ENCODE results near the gene SLC29A1. TPM values are rescaled to one million over a fixed set of nuclear protein-coding genes. Genes with fewer than 3 reads are reported as not detected.
"Not testable (repeated sequence)": the region's sequence is repeated elsewhere in the genome, so short reads cannot be mapped to it uniquely, and the experiment has no call there.

The SLC29A1 gene
- total RNA-seq, 1 experiment from 2014 or later = 7.0 TPM

DNA sequence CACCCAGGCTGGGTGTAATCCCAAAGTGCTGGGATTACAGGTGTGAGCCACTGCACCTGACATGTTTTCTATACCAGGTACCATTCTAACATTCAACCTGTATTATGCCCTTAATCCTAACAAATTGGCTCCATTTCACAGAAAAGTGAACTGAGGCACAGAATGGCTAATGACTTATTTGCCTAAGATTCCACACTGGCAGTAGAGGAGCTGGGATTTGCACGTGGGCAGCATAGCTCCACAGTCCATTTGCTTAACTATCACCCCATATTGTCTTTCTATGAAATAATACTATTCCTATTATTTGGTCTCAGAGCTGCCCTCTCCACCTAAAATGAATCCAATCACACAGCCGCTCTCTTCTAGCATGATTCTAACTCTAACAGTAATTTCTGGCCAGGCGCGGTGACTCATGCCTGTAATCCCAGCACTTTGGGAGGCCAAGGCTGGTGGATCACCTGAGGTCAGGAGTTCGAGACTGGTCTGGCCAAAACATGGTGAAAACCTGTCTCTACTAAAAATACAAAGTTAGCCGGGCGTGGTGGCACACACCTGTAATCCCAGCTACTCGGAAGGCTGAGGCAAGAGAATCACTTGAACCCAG, 30.0 kb upstream of the SLC29A1 start:
- no peaks in the 10 kb centered on the region for H3K36me3 Mint-ChIP-seq (ENCODE audit: insufficient read depth, unreplicated experiment)
- ChIA-PET CTCF (interaction anchor here (0.7 to 2.7 kb wide), 4 partner anchors 10 to 43 kb away, joined by 3 to 7 read pairs (median 4); no protein-coding TSS in a partner anchor), POLR2A (interaction anchor here (1.3 kb wide), 1 partner anchor 54 kb away, joined by 4 read pairs; the partner anchor contains the start of gene HSP90AB1)
- no peak overlapping the region for H3K4me3 Mint-ChIP-seq (ENCODE audit: unreplicated experiment)
- no TSS peak for BruUV-seq (replicated peaks)
- no peaks in the 10 kb centered on the region for H3K9me3 Mint-ChIP-seq (ENCODE audit: unreplicated experiment)
- no peak overlapping the region for H3K27ac Mint-ChIP-seq (ENCODE audit: low read depth, unreplicated experiment)
- DNase-seq (ENCODE audit: unreplicated experiment) = no peak
- intact Hi-C loops (cut with micrococcal nuclease) = no loop called here
- no peaks in the 10 kb centered on the region for H3K27me3 Mint-ChIP-seq (ENCODE audit: insufficient read depth, unreplicated experiment)
- H3K4me1 Mint-ChIP-seq (ENCODE audit: insufficient read depth, unreplicated experiment) = no peaks in the 10 kb centered on the region
- TF ChIP-seq, protein P1, sequence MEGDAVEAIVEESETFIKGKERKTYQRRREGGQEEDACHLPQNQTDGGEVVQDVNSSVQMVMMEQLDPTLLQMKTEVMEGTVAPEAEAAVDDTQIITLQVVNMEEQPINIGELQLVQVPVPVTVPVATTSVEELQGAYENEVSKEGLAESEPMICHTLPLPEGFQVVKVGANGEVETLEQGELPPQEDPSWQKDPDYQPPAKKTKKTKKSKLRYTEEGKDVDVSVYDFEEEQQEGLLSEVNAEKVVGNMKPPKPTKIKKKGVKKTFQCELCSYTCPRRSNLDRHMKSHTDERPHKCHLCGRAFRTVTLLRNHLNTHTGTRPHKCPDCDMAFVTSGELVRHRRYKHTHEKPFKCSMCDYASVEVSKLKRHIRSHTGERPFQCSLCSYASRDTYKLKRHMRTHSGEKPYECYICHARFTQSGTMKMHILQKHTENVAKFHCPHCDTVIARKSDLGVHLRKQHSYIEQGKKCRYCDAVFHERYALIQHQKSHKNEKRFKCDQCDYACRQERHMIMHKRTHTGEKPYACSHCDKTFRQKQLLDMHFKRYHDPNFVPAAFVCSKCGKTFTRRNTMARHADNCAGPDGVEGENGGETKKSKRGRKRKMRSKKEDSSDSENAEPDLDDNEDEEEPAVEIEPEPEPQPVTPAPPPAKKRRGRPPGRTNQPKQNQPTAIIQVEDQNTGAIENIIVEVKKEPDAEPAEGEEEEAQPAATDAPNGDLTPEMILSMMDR (IDR thresholded peaks at IDR 0.05; ENCODE audit: unreplicated experiment) = no peak

DNA sequence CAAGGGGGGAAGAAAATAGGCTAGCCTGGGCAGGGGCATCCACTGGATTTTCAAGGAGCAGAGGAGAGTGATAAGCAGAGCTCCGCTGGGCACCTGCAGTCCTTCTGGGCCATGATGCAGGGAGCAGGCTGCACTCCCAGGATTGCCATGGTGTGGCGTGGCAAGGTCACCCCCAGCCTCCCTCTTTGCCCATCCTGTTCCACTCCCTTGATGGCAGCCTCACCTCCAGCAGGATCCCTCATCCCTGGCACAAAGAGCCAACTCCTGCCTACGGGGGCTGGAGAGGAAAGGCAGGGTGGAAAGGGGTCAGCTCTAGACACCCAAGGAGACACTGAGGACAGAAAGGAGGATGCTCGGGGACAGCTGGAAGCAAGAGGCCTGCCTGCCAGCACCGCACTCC, 29.1 kb upstream of the SLC29A1 start:
- intact Hi-C loops (cut with micrococcal nuclease) = no loop called here
- no peaks in the 10 kb centered on the region for H3K9me3 Mint-ChIP-seq (ENCODE audit: unreplicated experiment)
- ChIA-PET CTCF (interaction anchor here (1.0 kb wide), 1 partner anchor 27 kb away, joined by 3 read pairs; no protein-coding TSS in a partner anchor), POLR2A (no interaction called here)
- no peak overlapping the region for H3K27ac Mint-ChIP-seq (ENCODE audit: low read depth, unreplicated experiment)
- H3K4me1 Mint-ChIP-seq (ENCODE audit: insufficient read depth, unreplicated experiment) = no peaks in the 10 kb centered on the region
- no peak for DNase-seq (ENCODE audit: unreplicated experiment)
- TF ChIP-seq, protein P1 (IDR thresholded peaks at IDR 0.05; ENCODE audit: unreplicated experiment) = no peak
- H3K36me3 Mint-ChIP-seq (ENCODE audit: insufficient read depth, unreplicated experiment) = no peaks in the 10 kb centered on the region
- H3K4me3 Mint-ChIP-seq (ENCODE audit: unreplicated experiment) = no peak overlapping the region
- BruUV-seq (replicated peaks) = no TSS peak
- no peaks in the 10 kb centered on the region for H3K27me3 Mint-ChIP-seq (ENCODE audit: insufficient read depth, unreplicated experiment)

DNA sequence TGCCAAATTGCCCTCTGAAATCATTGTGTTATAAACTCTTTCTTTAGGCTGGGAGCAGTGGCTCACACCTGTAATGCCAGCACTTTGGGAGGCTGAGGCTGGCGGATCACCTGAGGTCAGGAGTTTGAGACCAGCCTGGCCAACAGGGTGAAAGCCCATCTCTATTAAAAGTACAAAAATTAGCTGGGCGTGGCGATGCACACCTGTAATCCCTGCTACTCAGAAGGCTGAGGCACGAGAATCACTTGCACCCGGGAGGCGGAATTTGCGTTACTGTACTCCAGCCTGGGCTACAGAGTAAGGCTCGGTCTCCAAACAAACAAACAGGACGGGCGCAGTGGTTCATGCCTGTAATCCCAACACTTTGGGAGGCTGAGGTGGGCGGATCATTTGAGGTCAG, 27.0 kb upstream of the SLC29A1 start:
- H3K36me3 Mint-ChIP-seq (ENCODE audit: insufficient read depth, unreplicated experiment); H3K27ac Mint-ChIP-seq (ENCODE audit: low read depth, unreplicated experiment); BruUV-seq (replicated peaks); H3K9me3 Mint-ChIP-seq (ENCODE audit: unreplicated experiment); H3K27me3 Mint-ChIP-seq (ENCODE audit: insufficient read depth, unreplicated experiment); DNase-seq (ENCODE audit: unreplicated experiment); H3K4me3 Mint-ChIP-seq (ENCODE audit: unreplicated experiment); intact Hi-C loops (cut with micrococcal nuclease); POLR2A ChIA-PET; H3K4me1 Mint-ChIP-seq (ENCODE audit: insufficient read depth, unreplicated experiment): not testable (repeated sequence)
- CTCF ChIA-PET = interaction anchor here (1.1 kb wide), 1 partner anchor 24 kb away, joined by 3 read pairs; no protein-coding TSS in a partner anchor

DNA sequence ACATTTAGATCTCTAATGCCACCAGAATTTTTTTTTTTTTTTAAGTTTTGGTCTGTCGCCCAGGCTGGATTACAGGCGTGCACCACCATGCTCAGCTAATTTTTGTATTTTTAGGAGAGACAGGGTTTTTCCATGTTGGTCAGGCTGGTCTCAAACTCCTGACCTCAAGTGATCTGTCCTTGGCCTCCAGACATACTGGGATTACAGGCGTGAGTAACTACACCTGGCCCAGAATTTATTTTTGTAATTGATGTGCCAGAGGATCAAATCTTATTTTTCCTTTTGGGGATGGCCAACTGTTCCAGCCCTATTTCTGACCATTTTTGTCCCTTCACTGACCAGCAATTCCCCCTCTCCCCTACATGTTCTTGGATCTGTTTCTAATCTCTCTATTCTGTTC, 24.7 kb upstream of the SLC29A1 start:
- no peaks in the 10 kb centered on the region for H3K9me3 Mint-ChIP-seq (ENCODE audit: unreplicated experiment)
- no peaks in the 10 kb centered on the region for H3K27me3 Mint-ChIP-seq (ENCODE audit: insufficient read depth, unreplicated experiment)
- BruUV-seq (replicated peaks) = no TSS peak
- CTCF ChIA-PET = interaction anchor here (0.6 kb wide), 1 partner anchor 47 kb away, joined by 3 read pairs; no protein-coding TSS in a partner anchor
- TF ChIP-seq, protein P1 (IDR thresholded peaks at IDR 0.05; ENCODE audit: unreplicated experiment) = no peak
- H3K4me3 Mint-ChIP-seq (ENCODE audit: unreplicated experiment) = no peak overlapping the region
- H3K27ac Mint-ChIP-seq (ENCODE audit: low read depth, unreplicated experiment) = no peak overlapping the region
- intact Hi-C loops (cut with micrococcal nuclease) = no loop called here
- POLR2A ChIA-PET = interaction anchor here (0.6 to 1.2 kb wide), 3 partner anchors 10 to 208 kb away, joined by 4 read pairs; no protein-coding TSS in a partner anchor
- H3K4me1 Mint-ChIP-seq (ENCODE audit: insufficient read depth, unreplicated experiment) = peaks cover 14% of the 10 kb centered on the region
- H3K36me3 Mint-ChIP-seq (ENCODE audit: insufficient read depth, unreplicated experiment) = no peaks in the 10 kb centered on the region
- DNase-seq (ENCODE audit: unreplicated experiment) = no peak
